Esophagus (tissue), 2 donors: ENCODE results near the gene TTLL13. TPM values are rescaled to one million over a fixed set of nuclear protein-coding genes. Genes with fewer than 3 reads are reported as not detected.
"Not testable (repeated sequence)": the region's sequence is repeated elsewhere in the genome, so short reads cannot be mapped to it uniquely, and the experiment has no call there.

Experiments
- H3K27ac ChIP-seq, 2 donors: one replicate each; pipeline ENCODE4 v1.5.1; 2013; ENCODE audit warnings: low read depth in 2 of 2, mild to moderate bottlenecking in 2 of 2, inconsistent platforms in 1 of 2, low read length in 1 of 2, moderate library complexity in 1 of 2
- H3K27me3 ChIP-seq, 2 donors: one replicate each; pipeline ENCODE4 v1.6.1; 2013; ENCODE audit warnings: low read length in 2 of 2, control low read depth in 1 of 2, mild to moderate bottlenecking in 1 of 2; ENCODE audit not compliant: insufficient read depth in 2 of 2, control insufficient read depth in 1 of 2
- H3K36me3 ChIP-seq, 2 donors: one replicate each; pipeline ENCODE4 v1.6.1; 2013; ENCODE audit warnings: low read length in 1 of 2; ENCODE audit not compliant: control insufficient read depth in 2 of 2, insufficient read depth in 2 of 2
- H3K4me1 ChIP-seq, 2 donors: one replicate each; pipeline ENCODE4 v1.6.1; 2013; ENCODE audit warnings: low read length in 1 of 2; ENCODE audit not compliant: control insufficient read depth in 2 of 2, insufficient read depth in 2 of 2
- H3K4me3 ChIP-seq, 2 donors: one replicate each; pipeline ENCODE4 v1.5.1; 2013; ENCODE audit warnings: low read length in 2 of 2, mild to moderate bottlenecking in 2 of 2, low read depth in 1 of 2, moderate library complexity in 1 of 2
- H3K9me3 ChIP-seq, 2 donors: one replicate each; pipeline ENCODE4 v1.6.1; 2013; ENCODE audit warnings: mild to moderate bottlenecking in 2 of 2, low read depth in 1 of 2, low read length in 1 of 2, moderate library complexity in 1 of 2; ENCODE audit not compliant: control insufficient read depth in 2 of 2, insufficient read depth in 1 of 2
- WGBS, 2 donors: extraction: QIAGEN DNeasy Blood & Tissue Kit; methylation state at CpG; one replicate each; pipeline ENCODE4 v1.1.7; 2013; 5-methylcytosine and 5-hydroxymethylcytosine counted together
- polyA plus RNA-seq, 2 donors: library from polyadenylated mRNA; stranded (reverse); fragments of 200-250 nt; gene quantifications; one replicate each; pipeline ENCODE4 v1.2.3, GENCODE V29; 2013
- donor health status: healthy with polysubstance abuse.
- donor health status: Bipolar disorder and iron deficiency.

The TTLL13 gene
- polyA plus RNA-seq, 2 donors = 0.04 to 0.07 TPM

DNA sequence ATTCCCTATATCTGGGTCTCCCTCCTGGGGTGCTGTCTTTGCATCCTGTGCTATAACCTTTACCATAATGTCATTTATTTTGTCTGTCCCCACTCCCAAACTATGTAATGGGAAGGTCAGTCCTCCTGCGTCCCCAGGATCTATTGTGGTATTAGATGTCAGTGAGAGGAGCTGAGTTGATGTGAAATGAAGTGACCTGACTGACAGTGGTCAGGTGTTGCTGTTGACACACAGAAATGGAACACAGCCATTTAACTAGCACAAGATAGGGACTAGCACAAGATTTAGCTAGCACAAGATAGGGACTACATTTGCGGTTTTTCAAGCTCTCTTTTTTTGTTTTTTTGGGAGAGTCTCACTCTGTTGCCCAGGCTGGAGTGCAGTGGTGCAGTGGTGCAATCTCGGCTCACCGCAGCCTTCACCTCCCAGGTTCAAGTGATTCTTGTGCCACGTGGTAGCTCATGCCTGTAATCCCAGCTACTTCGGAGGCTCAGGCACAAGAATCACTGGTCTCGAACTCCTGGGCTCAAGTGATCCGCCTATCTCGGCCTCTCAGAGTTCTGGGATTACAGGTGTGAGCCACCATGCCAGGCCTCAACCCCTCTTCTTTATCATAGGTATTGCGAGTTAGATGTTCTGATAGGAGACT, 21.3 kb downstream of the TTLL13 start:
- Histone ChIP-seq H3K4me3 (no peak overlapping the region), H3K9me3 (peaks cover 0 to 3% of the 10 kb centered on the region in 2 donors), H3K27me3 (no peaks in the 10 kb centered on the region), H3K4me1 (peaks cover 0 to 3% of the 10 kb centered on the region in 2 donors), H3K36me3 (peaks cover 10 to 17% of the 10 kb centered on the region in 2 donors), H3K27ac (no peak overlapping the region)
- 87 to 91% methylated on average over 10 of the region's 10 CpGs for WGBS, 2 donors

GRCh38 chr15:90271459-90272166, 22.3 kb downstream of the TTLL13 start:
- 77 to 81% methylated on average over 7 of the region's 7 CpGs for WGBS, 2 donors
- peaks cover 0 to 3% of the 10 kb centered on the region in 2 donors for H3K4me1 ChIP-seq
- H3K9me3 ChIP-seq = peaks cover 0 to 3% of the 10 kb centered on the region in 2 donors
- H3K36me3 ChIP-seq = peaks cover 10 to 17% of the 10 kb centered on the region in 2 donors
- no peak overlapping the region for H3K27ac ChIP-seq
- H3K27me3 ChIP-seq = no peaks in the 10 kb centered on the region
- H3K4me3 ChIP-seq = no peak overlapping the region

GRCh38 chr15:90278467-90278866, 29.1 kb downstream of the TTLL13 start:
- 95 to 97% methylated on average over 12 of the region's 12 CpGs for WGBS, 2 donors
- not testable (repeated sequence) for H3K9me3 ChIP-seq, H3K27me3 ChIP-seq, H3K27ac ChIP-seq, H3K36me3 ChIP-seq, H3K4me1 ChIP-seq, H3K4me3 ChIP-seq

DNA sequence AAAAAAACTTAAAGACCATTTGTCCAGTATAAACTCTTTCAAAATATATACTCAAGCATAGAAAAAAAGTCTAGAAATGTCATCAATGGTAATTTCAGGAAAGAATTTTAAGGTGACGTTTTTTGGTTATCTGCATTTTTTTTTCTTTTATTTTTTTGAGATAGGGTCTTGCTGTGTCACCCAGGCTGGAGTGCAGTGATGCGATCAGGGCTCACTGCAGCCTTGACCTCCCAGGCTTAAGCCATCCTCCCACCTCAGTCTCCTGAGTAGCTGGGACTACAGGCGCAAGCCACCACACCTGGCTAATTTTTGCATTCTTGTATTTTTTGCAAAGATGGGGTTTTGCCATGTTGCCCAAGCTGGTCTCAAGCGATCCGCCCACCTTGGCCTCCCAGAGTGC, 31.4 kb downstream of the TTLL13 start:
- WGBS, 2 donors = 89 to 92% methylated on average over 5 of the region's 5 CpGs
- not testable (repeated sequence) for H3K27ac ChIP-seq, H3K36me3 ChIP-seq, H3K27me3 ChIP-seq, H3K9me3 ChIP-seq, H3K4me3 ChIP-seq, H3K4me1 ChIP-seq

GRCh38 chr15:90281637-90282036, 32.3 kb downstream of the TTLL13 start:
- H3K36me3 ChIP-seq, H3K9me3 ChIP-seq, H3K4me1 ChIP-seq, H3K27me3 ChIP-seq, H3K27ac ChIP-seq, H3K4me3 ChIP-seq: not testable (repeated sequence)
- 63 to 77% methylated on average over 6 of the region's 6 CpGs for WGBS, 2 donors

- Histone ChIP-seq H3K27ac (no peak overlapping the region), H3K4me1 (peaks cover 0 to 2% of the 10 kb centered on the region in 2 donors), H3K27me3 (no peaks in the 10 kb centered on the region), H3K9me3 (no peaks in the 10 kb centered on the region), H3K36me3 (no peaks in the 10 kb centered on the region), H3K4me3 (no peak overlapping the region)
These were observed 37.3 kb downstream of the TTLL13 start for GRCh38 chr15:90286678-90287077.

- no peak overlapping the region for H3K4me3 ChIP-seq
- 58 to 62% methylated on average over 5 of the region's 5 CpGs for WGBS, 2 donors
- no peaks in the 10 kb centered on the region for H3K36me3 ChIP-seq
- peaks cover 0 to 3% of the 10 kb centered on the region in 2 donors for H3K4me1 ChIP-seq
- no peak overlapping the region for H3K27ac ChIP-seq
- H3K9me3 ChIP-seq = no peaks in the 10 kb centered on the region
- no peaks in the 10 kb centered on the region for H3K27me3 ChIP-seq
These were observed 37.7 kb downstream of the TTLL13 start for GRCh38 chr15:90287101-90287500.

DNA sequence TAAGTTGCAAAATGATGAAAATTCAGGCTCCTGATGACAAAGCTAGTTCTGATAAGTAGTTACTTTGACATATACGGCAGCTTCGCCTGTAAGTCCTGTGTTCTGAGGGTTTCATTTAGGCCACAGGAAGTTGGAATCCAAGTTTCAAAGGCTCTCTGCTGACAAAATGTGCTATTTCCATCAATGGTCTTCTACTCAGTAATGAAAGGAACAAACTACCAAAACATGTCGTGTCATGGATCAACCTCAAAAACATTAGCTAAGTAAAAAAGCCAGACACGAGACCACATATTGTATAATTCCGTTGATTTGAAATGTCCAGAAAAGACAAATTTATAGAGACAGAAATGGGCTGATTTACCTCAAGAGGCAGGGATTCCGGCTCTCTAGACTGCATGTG, 38.6 kb downstream of the TTLL13 start:
- no peak overlapping the region for H3K27ac ChIP-seq
- WGBS, 2 donors = 88 to 90% methylated on average over 6 of the region's 6 CpGs
- peaks cover 0 to 3% of the 10 kb centered on the region in 2 donors for H3K4me1 ChIP-seq
- H3K27me3 ChIP-seq = no peaks in the 10 kb centered on the region
- H3K4me3 ChIP-seq = no peak overlapping the region
- H3K36me3 ChIP-seq = no peaks in the 10 kb centered on the region
- H3K9me3 ChIP-seq = no peaks in the 10 kb centered on the region

GRCh38 chr15:90291679-90292356, 42.5 kb downstream of the TTLL13 start:
- Histone ChIP-seq H3K27me3 (no peaks in the 10 kb centered on the region), H3K9me3 (no peaks in the 10 kb centered on the region), H3K4me1 (peaks cover 0 to 6% of the 10 kb centered on the region in 2 donors), H3K27ac (no peak overlapping the region), H3K36me3 (no peaks in the 10 kb centered on the region), H3K4me3 (no peak overlapping the region)
- 73 to 74% methylated on average over 16 of the region's 16 CpGs for WGBS, 2 donors
